Activated B cell treated with CpG ODN at 0.5 μM for 24 hours (primary cell): ENCODE data around the gene CLASP1. TPM values are rescaled to one million over a fixed set of nuclear protein-coding genes. Genes with fewer than 3 reads are reported as not detected.
A peak's percentile ranks its signal among the peaks of the same experiment; 100 is the strongest.

ENCODE experiments used
- ATAC-seq: fragments of 200-7000 bp; cut with Tn5 transposase; one replicate; pipeline ENCODE4 v1.10.0; 2021; ENCODE audit warnings: low read depth, mild to moderate bottlenecking, moderate library complexity
- CTCF ChIA-PET: fragments of 350-600 bp; sonication (Branson Sonifier 250); formaldehyde crosslinking; loops from one replicate; lab custom pipeline; 2021; ENCODE audit warnings: antibody characterized with exemption; lab: Charles Lee
- POLR2A ChIA-PET: fragments of 350-600 bp; sonication (Branson Sonifier 250); formaldehyde crosslinking; loops from one replicate; lab custom pipeline; 2021; ENCODE audit warnings: antibody characterized with exemption; lab: Charles Lee
- DNase-seq: peaks from one replicate; pipeline ENCODE4 v3.0.0; 2022
- H3K27ac Mint-ChIP-seq: one replicate; pipeline ENCODE4 v1.8.0; 2020; ENCODE audit warnings: mixed read lengths
- H3K27me3 Mint-ChIP-seq: one replicate; pipeline ENCODE4 v1.8.0; 2021; ENCODE audit warnings: mixed read lengths
- H3K36me3 Mint-ChIP-seq: one replicate; pipeline ENCODE4 v1.8.0; 2021; ENCODE audit warnings: low read depth, mixed read lengths
- H3K4me1 Mint-ChIP-seq: one replicate; pipeline ENCODE4 v1.8.0; 2021; ENCODE audit warnings: mixed read lengths
- H3K4me3 Mint-ChIP-seq: one replicate; pipeline ENCODE4 v1.8.0; 2020; ENCODE audit warnings: mild to moderate bottlenecking, mixed read lengths
- H3K9me3 Mint-ChIP-seq: one replicate; pipeline ENCODE4 v1.8.0; 2020; ENCODE audit warnings: mixed read lengths
- intact Hi-C: fragments of 100-400 bp; cut with micrococcal nuclease; formaldehyde crosslinking; loops from one replicate; pipeline ENCODE4 v1.15.1; 2024
- total RNA-seq: library from RNA; stranded (reverse); gene quantifications from 2 replicates; pipeline ENCODE4 v1.2.3, GENCODE V29; 2022
- TF ChIP-seq, protein P1 (sequence below): fragments of 200-600 bp; IDR thresholded peaks from one replicate; pipeline ENCODE4 v1.8.0; 2022; ENCODE audit warnings: antibody characterized with exemption, mild to moderate bottlenecking

Gene CLASP1
- total RNA-seq, 1 donor from 2014 or later: 65.0 TPM

- TF ChIP-seq, protein P1, sequence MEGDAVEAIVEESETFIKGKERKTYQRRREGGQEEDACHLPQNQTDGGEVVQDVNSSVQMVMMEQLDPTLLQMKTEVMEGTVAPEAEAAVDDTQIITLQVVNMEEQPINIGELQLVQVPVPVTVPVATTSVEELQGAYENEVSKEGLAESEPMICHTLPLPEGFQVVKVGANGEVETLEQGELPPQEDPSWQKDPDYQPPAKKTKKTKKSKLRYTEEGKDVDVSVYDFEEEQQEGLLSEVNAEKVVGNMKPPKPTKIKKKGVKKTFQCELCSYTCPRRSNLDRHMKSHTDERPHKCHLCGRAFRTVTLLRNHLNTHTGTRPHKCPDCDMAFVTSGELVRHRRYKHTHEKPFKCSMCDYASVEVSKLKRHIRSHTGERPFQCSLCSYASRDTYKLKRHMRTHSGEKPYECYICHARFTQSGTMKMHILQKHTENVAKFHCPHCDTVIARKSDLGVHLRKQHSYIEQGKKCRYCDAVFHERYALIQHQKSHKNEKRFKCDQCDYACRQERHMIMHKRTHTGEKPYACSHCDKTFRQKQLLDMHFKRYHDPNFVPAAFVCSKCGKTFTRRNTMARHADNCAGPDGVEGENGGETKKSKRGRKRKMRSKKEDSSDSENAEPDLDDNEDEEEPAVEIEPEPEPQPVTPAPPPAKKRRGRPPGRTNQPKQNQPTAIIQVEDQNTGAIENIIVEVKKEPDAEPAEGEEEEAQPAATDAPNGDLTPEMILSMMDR: no peak
- no peak for DNase-seq
- no peaks in the 10 kb centered on the region for H3K27me3 Mint-ChIP-seq
- intact Hi-C loops: loop anchor here (1.0 kb wide), 5 partner anchors 53 to 159 kb away; partner anchors contain the start of genes CLASP1, NIFK, RNU4ATAC and TSN
- peaks cover 10% of the 10 kb centered on the region for H3K36me3 Mint-ChIP-seq
- no peaks in the 10 kb centered on the region for H3K9me3 Mint-ChIP-seq
- peak overlapping the region; percentile 74 for H3K4me3 Mint-ChIP-seq
- ChIA-PET CTCF (interaction anchor here (1.2 to 1.6 kb wide), 2 partner anchors 120 to 122 kb away, joined by 3 to 4 read pairs; no protein-coding TSS in a partner anchor), POLR2A (interaction anchor here (0.8 to 4.0 kb wide), 6 partner anchors 21 to 140 kb away, joined by 3 to 31 read pairs (median 6); partner anchors contain the start of genes CLASP1, NIFK and RNU4ATAC)
- peaks cover 48% of the 10 kb centered on the region for H3K4me1 Mint-ChIP-seq
- ATAC-seq: peak; percentile 94
- peak overlapping the region; percentile 87 for H3K27ac Mint-ChIP-seq
These were observed 52.8 kb downstream of the CLASP1 start for GRCh38 chr2:121596221-121597080.

DNA sequence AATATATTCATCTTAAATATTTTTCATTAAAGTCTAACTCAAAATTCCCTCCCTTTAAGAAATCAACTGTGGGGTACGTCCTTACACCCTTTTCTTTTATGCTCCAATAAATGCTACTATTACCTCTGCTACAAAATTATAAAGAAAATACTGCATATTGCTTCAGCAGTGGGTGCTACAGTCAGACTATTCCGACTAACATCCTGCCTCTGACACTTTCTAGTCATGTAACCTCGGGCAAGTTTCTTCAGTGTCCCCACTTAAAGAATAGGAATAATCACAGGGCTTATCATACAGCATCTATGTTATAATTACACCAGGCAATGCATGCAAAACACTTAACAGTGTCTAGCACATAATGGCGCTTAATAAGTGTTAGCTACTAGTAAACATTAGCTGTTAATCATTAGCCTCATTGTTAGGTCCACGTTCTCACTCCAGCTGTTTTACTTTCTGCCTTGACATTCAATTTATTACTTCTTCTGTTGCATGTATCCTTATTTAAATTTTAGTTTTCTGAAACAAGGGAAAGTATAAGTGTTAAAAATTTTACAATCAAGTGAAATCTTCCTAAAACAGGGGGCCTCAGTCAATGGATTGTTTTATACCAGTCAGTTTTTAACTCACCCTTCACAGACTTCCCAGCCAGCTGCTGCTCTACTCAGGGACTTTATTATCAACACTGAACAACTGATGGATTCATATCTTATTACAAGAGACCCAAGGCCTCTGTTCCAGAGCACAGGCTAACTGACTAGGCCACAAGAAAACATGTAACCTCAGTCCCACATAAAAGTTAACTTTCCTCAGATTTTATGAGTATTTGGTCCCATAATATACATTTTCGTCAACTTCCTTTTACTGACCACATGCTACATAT lies 54.0 kb downstream of the CLASP1 start:
- H3K27ac Mint-ChIP-seq: peak overlapping the region; percentile 87
- no peaks in the 10 kb centered on the region for H3K27me3 Mint-ChIP-seq
- ChIA-PET CTCF (no interaction called here), POLR2A (interaction anchor here (4.0 kb wide), 1 partner anchor 64 kb away, joined by 31 read pairs; the partner anchor contains the start of gene RNU4ATAC)
- H3K4me1 Mint-ChIP-seq: peaks cover 44% of the 10 kb centered on the region
- no peaks in the 10 kb centered on the region for H3K9me3 Mint-ChIP-seq
- peaks cover 6% of the 10 kb centered on the region for H3K36me3 Mint-ChIP-seq
- intact Hi-C loops: no loop called here
- DNase-seq (no peak), ATAC-seq (no peak)
- TF ChIP-seq, protein P1: no peak
- no peak overlapping the region for H3K4me3 Mint-ChIP-seq

GRCh38 chr2:121591199-121591598 lies 58.1 kb downstream of the CLASP1 start:
- POLR2A ChIA-PET: no interaction called here
- TF ChIP-seq, protein P1: no peak
- H3K27me3 Mint-ChIP-seq: no peaks in the 10 kb centered on the region
- no peak for DNase-seq
- H3K36me3 Mint-ChIP-seq: peaks cover 18% of the 10 kb centered on the region
- H3K9me3 Mint-ChIP-seq: no peaks in the 10 kb centered on the region
- intact Hi-C loops: no loop called here
- no peak overlapping the region for H3K27ac Mint-ChIP-seq
- no peak overlapping the region for H3K4me3 Mint-ChIP-seq
- ATAC-seq: no peak
- CTCF ChIA-PET: no interaction called here
- H3K4me1 Mint-ChIP-seq: peaks cover 16% of the 10 kb centered on the region

DNA sequence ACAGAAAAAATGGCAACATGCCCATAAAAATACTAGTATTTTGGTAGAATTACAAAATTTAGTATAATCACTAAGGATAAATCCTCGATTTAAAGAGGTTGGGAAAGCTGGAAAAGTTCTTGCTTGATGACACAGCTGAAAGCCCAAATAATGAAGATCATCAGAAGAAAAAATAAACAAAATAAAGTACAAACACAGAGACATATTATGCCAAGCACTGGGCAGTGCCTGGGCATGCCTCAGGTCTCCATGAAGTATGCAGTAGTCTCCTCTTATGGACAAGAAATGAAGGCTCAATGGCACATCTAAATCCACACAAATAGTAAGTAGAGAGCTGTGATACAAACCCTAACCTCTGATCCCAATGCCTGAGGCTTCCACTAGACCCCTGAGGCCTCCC lies 60.9 kb downstream of the CLASP1 start:
- Mint-ChIP-seq H3K4me3 (no peak overlapping the region), H3K27ac (no peak overlapping the region), H3K36me3 (peaks cover 18% of the 10 kb centered on the region), H3K9me3 (no peaks in the 10 kb centered on the region), H3K27me3 (no peaks in the 10 kb centered on the region), H3K4me1 (peaks cover 11% of the 10 kb centered on the region)
- ChIA-PET POLR2A (interaction anchor here (0.6 kb wide), 1 partner anchor 116 kb away, joined by 3 read pairs; no protein-coding TSS in a partner anchor), CTCF (no interaction called here)
- DNase-seq: no peak
- TF ChIP-seq, protein P1: no peak
- intact Hi-C loops: no loop called here
- ATAC-seq: no peak
